ENCODE measurements around the gene MGAT1.

The MGAT1 gene

GRCh38 chr5:180797256-180798192 lies 5.1 kb downstream of the MGAT1 start:
- Mint-ChIP-seq H3K27me3 (ENCODE audit: low read depth) (no peaks in the 10 kb centered on the region), H3K9me3 (no peaks in the 10 kb centered on the region), H3K27ac (no peak overlapping the region), H3K4me1 (peaks cover 57% of the 10 kb centered on the region), H3K4me3 (no peak overlapping the region), H3K36me3 (ENCODE audit: low read depth) (peaks cover 18% of the 10 kb centered on the region)
- no peak for TF ChIP-seq CTCF (IDR thresholded peaks at IDR 0.05; ENCODE audit: unreplicated experiment in 3 of 3)

GRCh38 chr5:180795771-180796313 lies 6.8 kb downstream of the MGAT1 start:
- Mint-ChIP-seq H3K4me1 (peaks cover 46% of the 10 kb centered on the region), H3K9me3 (no peaks in the 10 kb centered on the region), H3K27me3 (ENCODE audit: low read depth) (no peaks in the 10 kb centered on the region), H3K27ac (no peak overlapping the region), H3K4me3 (no peak overlapping the region), H3K36me3 (ENCODE audit: low read depth) (peaks cover 24% of the 10 kb centered on the region)
- no peak for TF ChIP-seq CTCF (IDR thresholded peaks at IDR 0.05; ENCODE audit: unreplicated experiment in 3 of 3)

- peaks cover 23% of the 10 kb centered on the region for H3K4me1 Mint-ChIP-seq
- no peak for TF ChIP-seq CTCF (IDR thresholded peaks at IDR 0.05; ENCODE audit: unreplicated experiment in 3 of 3)
- no peak overlapping the region for H3K27ac Mint-ChIP-seq
- H3K36me3 Mint-ChIP-seq (ENCODE audit: low read depth) = peaks cover 30% of the 10 kb centered on the region
- no peaks in the 10 kb centered on the region for H3K9me3 Mint-ChIP-seq
- H3K27me3 Mint-ChIP-seq (ENCODE audit: low read depth) = no peaks in the 10 kb centered on the region
- no peak overlapping the region for H3K4me3 Mint-ChIP-seq
These were observed 9.7 kb downstream of the MGAT1 start for GRCh38 chr5:180792965-180793287.

- no peak overlapping the region for H3K27ac Mint-ChIP-seq
- H3K4me3 Mint-ChIP-seq = no peak overlapping the region
- H3K4me1 Mint-ChIP-seq = peaks cover 28% of the 10 kb centered on the region
- no peaks in the 10 kb centered on the region for H3K9me3 Mint-ChIP-seq
- TF ChIP-seq CTCF (IDR thresholded peaks at IDR 0.05; ENCODE audit: unreplicated experiment in 3 of 3) = no peak
- peaks cover 30% of the 10 kb centered on the region for H3K36me3 Mint-ChIP-seq (ENCODE audit: low read depth)
- no peaks in the 10 kb centered on the region for H3K27me3 Mint-ChIP-seq (ENCODE audit: low read depth)
These were observed 10.2 kb downstream of the MGAT1 start for GRCh38 chr5:180792287-180792964.

- H3K27ac Mint-ChIP-seq = no peak overlapping the region
- no peak for TF ChIP-seq CTCF (IDR thresholded peaks at IDR 0.05; ENCODE audit: unreplicated experiment in 3 of 3)
- no peaks in the 10 kb centered on the region for H3K27me3 Mint-ChIP-seq (ENCODE audit: low read depth)
- peaks cover 36% of the 10 kb centered on the region for H3K4me1 Mint-ChIP-seq
- H3K36me3 Mint-ChIP-seq (ENCODE audit: low read depth) = peaks cover 30% of the 10 kb centered on the region
- H3K4me3 Mint-ChIP-seq = no peak overlapping the region
- H3K9me3 Mint-ChIP-seq = no peaks in the 10 kb centered on the region
These were observed 10.9 kb downstream of the MGAT1 start for GRCh38 chr5:180791611-180792213.
